Coronary artery (tissue), 2 donors: ENCODE results near the gene PPIL1.

ENCODE experiments used
- DNase-seq: peaks from one replicate; pipeline ENCODE4 v3.0.0-alpha.2; 2017; ENCODE audit warnings: low spot score
- H3K27ac ChIP-seq, 2 donors: fragments of 200-600 bp; sonication (generic); one replicate each; pipeline ENCODE4 v1.5.1; 2016 to 2019
- H3K4me3 ChIP-seq: fragments of 200-600 bp; sonication (generic); 2 replicates; pipeline ENCODE4 v1.5.1; 2016; ENCODE audit warnings: mild to moderate bottlenecking, moderate library complexity
- CTCF ChIP-seq: fragments of 200-600 bp; sonication (generic); IDR thresholded peaks from one replicate; pipeline ENCODE4 v1.5.1; 2019; ENCODE audit warnings: antibody characterized with exemption

The PPIL1 gene

GRCh38 chr6:36840432-36841403 lies 33.9 kb downstream of the PPIL1 start:
- TF ChIP-seq CTCF: no peak
- peak overlapping the region; percentile 82 for H3K4me3 ChIP-seq
- DNase-seq: no peak
- H3K27ac ChIP-seq: no peak overlapping the region

GRCh38 chr6:36839749-36840431 lies 34.7 kb downstream of the PPIL1 start:
- Histone ChIP-seq H3K27ac (no peak overlapping the region), H3K4me3 (peak overlapping the region; percentile 82)
- no peak for DNase-seq
- no peak for TF ChIP-seq CTCF

GRCh38 chr6:36838896-36839748 lies 35.5 kb downstream of the PPIL1 start, which contains the start of gene CPNE5:
CPNE5 (minus strand) TSS chr6:36839444; CDS start chr6:36839377, 67 bp downstream.
- DNase-seq: no peak
- no peak for TF ChIP-seq CTCF
- H3K4me3 ChIP-seq: peak within 1 kb of the TSS; percentile 82
- H3K27ac ChIP-seq: no peak within 1 kb of the TSS

GRCh38 chr6:36837686-36838085 lies 36.9 kb downstream of the PPIL1 start:
- no peak for DNase-seq
- no peak for TF ChIP-seq CTCF
- H3K27ac ChIP-seq: no peak overlapping the region

GRCh38 chr6:36837022-36837339 lies 37.6 kb downstream of the PPIL1 start:
- Histone ChIP-seq H3K27ac (no peak overlapping the region), H3K4me3 (no peak overlapping the region)
- no peak for TF ChIP-seq CTCF
- DNase-seq: no peak

More at GRCh38 chr6:36837686-36838085, 36.9 kb downstream of the PPIL1 start:
- no peak overlapping the region for H3K4me3 ChIP-seq

GRCh38 chr6:36836111-36837021 lies 38.2 kb downstream of the PPIL1 start:
- no peak for TF ChIP-seq CTCF
- H3K4me3 ChIP-seq: no peak overlapping the region
- DNase-seq: no peak
- H3K27ac ChIP-seq: no peak overlapping the region
